HepG2 (cell line): ENCODE measurements around the gene ROS1. TPM values are rescaled to one million over a fixed set of nuclear protein-coding genes. Genes with fewer than 3 reads are reported as not detected.

Source experiments
- ATAC-seq: fragments of 200-7000 bp; cut with Tn5 transposase; 3 replicates; pipeline ENCODE4 v1.9.1; 2020; ENCODE audit warnings: mild to moderate bottlenecking, moderate library complexity
- BruUV-seq: library from RNA; stranded (reverse); fragments of 400-500 nt; replicated peaks from 2 replicates; lab custom pipeline; 2021; lab: Mats Ljungman, UMichigan
- CTCF ChIA-PET: fragments of 300-600 bp; formaldehyde crosslinking; extraction: SDS; loops from one replicate; lab custom pipeline; 2021; ENCODE audit warnings: low total read pairs, inconsistent platforms, low intra/inter-chr PET ratio; lab: Yijun Ruan, JAX
- POLR2A ChIA-PET: fragments of 350-600 bp; sonication (Branson Sonifier 250); formaldehyde crosslinking; loops from one replicate; lab custom pipeline; 2020; ENCODE audit warnings: antibody characterized with exemption, inconsistent platforms; lab: Yijun Ruan, JAX
- DNase-seq: peaks from one replicate; pipeline ENCODE4 v3.0.0-alpha.2; 2015; ENCODE audit warnings: low spot score
- FAIRE-seq: peaks from 3 replicates; lab custom pipeline; 2011; peaks lifted over from hg19 to GRCh38; lab: Jason Lieb, UNC
- H2AFZ ChIP-seq: one replicate; pipeline ENCODE4 v1.6.1; 2011; ENCODE audit warnings: low read length, inconsistent platforms
- H3K27ac ChIP-seq: fragments of 300-600 bp; 3 replicates; pipeline ENCODE4 v1.8.0; 2011; ENCODE audit warnings: mixed run types, mild to moderate bottlenecking, mixed read lengths, low read length, inconsistent platforms; ENCODE audit not compliant: insufficient read depth; ENCODE audit errors: extremely low read length
- H3K27me3 ChIP-seq, 2 experiments: fragments of 200-600 bp in 1 of 2; 2 replicates in 1 of 2; 3 replicates in 1 of 2; pipeline versions ENCODE4 v1.6.0 to v1.8.0; 2011; ENCODE audit warnings: low read length in 2 of 2, mild to moderate bottlenecking in 2 of 2, moderate library complexity in 2 of 2, inconsistent platforms in 1 of 2; ENCODE audit not compliant: insufficient read depth in 2 of 2, control insufficient read depth in 1 of 2
- H3K36me3 ChIP-seq, 2 experiments: fragments of 200-600 bp in 1 of 2; replicated peaks in 1 of 2; 2 replicates in 1 of 2; 3 replicates in 1 of 2; pipeline versions ENCODE4 v1.5.1 to v1.8.0; 2011; ENCODE audit warnings: low read length in 2 of 2, inconsistent platforms in 1 of 2; ENCODE audit not compliant: insufficient read depth in 2 of 2, control insufficient read depth in 1 of 2
- H3K4me1 ChIP-seq: 2 replicates; pipeline ENCODE4 v1.5.1; 2012; ENCODE audit warnings: low read length, inconsistent platforms; ENCODE audit not compliant: insufficient read depth
- H3K4me2 ChIP-seq: 2 replicates; pipeline ENCODE4 v1.6.0; 2011; ENCODE audit warnings: low read depth, low read length, inconsistent platforms
- H3K4me3 ChIP-seq, 3 experiments: fragments of 200-600 bp in 1 of 3; sonication (generic), shearing (Covaris generic) in 1 of 3; replicated peaks in 1 of 3; 2 replicates each; pipeline ENCODE4 v1.5.1; 2011 to 2016; ENCODE audit warnings: low read length in 3 of 3, inconsistent platforms in 2 of 3, low read depth in 2 of 3, mild to moderate bottlenecking in 2 of 3, control low read depth in 1 of 3, mixed read lengths in 1 of 3; ENCODE audit not compliant: insufficient read depth in 1 of 3
- H3K79me2 ChIP-seq: one replicate; pipeline ENCODE4 v1.6.1; 2011; ENCODE audit warnings: low read length, inconsistent platforms; ENCODE audit not compliant: insufficient read depth
- H3K9ac ChIP-seq: 2 replicates; pipeline ENCODE4 v1.6.0; 2011; ENCODE audit warnings: mild to moderate bottlenecking, low read depth, low read length, inconsistent platforms; ENCODE audit not compliant: insufficient read depth
- H3K9me3 ChIP-seq: 2 replicates; pipeline ENCODE4 v1.5.1; 2012; ENCODE audit warnings: mild to moderate bottlenecking, low read length
- H4K20me1 ChIP-seq: 2 replicates; pipeline ENCODE4 v1.6.0; 2011; ENCODE audit warnings: inconsistent platforms, mild to moderate bottlenecking, low read length, moderate library complexity; ENCODE audit not compliant: insufficient read depth
- ELF4 ChIP-seq: sonication (generic); formaldehyde crosslinking; IDR thresholded peaks from 2 replicates; pipeline ENCODE4 v1.5.0; 2020; ENCODE audit warnings: missing genetic modification reagents, mild to moderate bottlenecking, moderate library complexity, borderline replicate concordance
- ETV6 ChIP-seq: sonication (generic); formaldehyde crosslinking; conservative IDR thresholded peaks from 2 replicates; pipeline ENCODE4 v1.4.0; 2020; ENCODE audit warnings: missing genetic modification reagents
- KAT2B ChIP-seq: fragments of 150-350 bp; IDR thresholded peaks from 2 replicates; pipeline ENCODE4 v1.6.1; 2014; ENCODE audit warnings: low read depth, low read length, borderline replicate concordance
- RAD51 ChIP-seq: fragments of 450-650 bp; IDR thresholded peaks from 2 replicates; pipeline ENCODE4 v1.6.1; 2016; ENCODE audit warnings: borderline replicate concordance
- TSC22D2 ChIP-seq: sonication (generic); formaldehyde crosslinking; IDR thresholded peaks from 2 replicates; pipeline ENCODE4 v1.5.1; 2020; ENCODE audit warnings: missing genetic modification reagents, mild to moderate bottlenecking, borderline replicate concordance
- ZEB1 ChIP-seq: IDR thresholded peaks from 2 replicates; pipeline ENCODE4 v1.6.1; 2012; ENCODE audit warnings: mild to moderate bottlenecking, low read depth, inconsistent platforms; ENCODE audit not compliant: insufficient replicate concordance
- ZNF367 ChIP-seq: sonication (generic); formaldehyde crosslinking; IDR thresholded peaks from 2 replicates; pipeline ENCODE4 v1.4.0; 2020; ENCODE audit warnings: missing genetic modification reagents, borderline replicate concordance
- ZNF878 ChIP-seq: sonication (generic); formaldehyde crosslinking; IDR thresholded peaks from 2 replicates; pipeline ENCODE4 v1.8.1; 2023; ENCODE audit warnings: mild to moderate bottlenecking, missing genetic modification reagents, moderate library complexity
- in situ Hi-C: cut with HindIII; loops from 2 replicates; pipeline ENCODE4 v1.10.0; 2017; ENCODE audit warnings: low pct_unique_long_range_greater_than_20kb; ENCODE audit not compliant: extremely low pct_ligation_motif_present
- intact Hi-C: fragments of 100-400 bp; cut with micrococcal nuclease; formaldehyde crosslinking; loops from one replicate; pipeline ENCODE4 v1.10.0; 2022; ENCODE audit not compliant: unreplicated experiment
- polyA plus RNA-seq, 8 experiments: library from polyadenylated mRNA; depleted of rRNA in 3 of 8; stranded (reverse) in 7 of 8; unstranded in 1 of 8; fragments of >200 nt; fragmentation: Illumina TruSeq in 4 of 8; extraction: Trizol in 4 of 8; gene quantifications; 2 replicates each; pipeline versions ENCODE4 v1.2.1 to v1.2.3, GENCODE V29; 2011 to 2016; ENCODE audit warnings: low read depth in 4 of 8, missing spikeins in 1 of 8, mixed read lengths in 1 of 8; ENCODE audit not compliant: insufficient read depth in 1 of 8
- total RNA-seq, 5 experiments: library from RNA; depleted of rRNA; stranded (reverse); fragments of >200 nt; fragmentation: Illumina TruSeq; extraction: Trizol; gene quantifications; 2 replicates each; pipeline ENCODE4 v1.2.3, GENCODE V29; 2016; ENCODE audit warnings: low read depth in 1 of 5
- TF ChIP-seq, protein P1 (sequence below): sonication (generic); formaldehyde crosslinking; IDR thresholded peaks from 2 replicates; pipeline ENCODE4 v1.5.0; 2020; ENCODE audit warnings: missing genetic modification reagents
- TF ChIP-seq, protein P2 (sequence below), 2 experiments: fragments of 450-650 bp in 1 of 2; sonication (generic) in 1 of 2; formaldehyde crosslinking; IDR thresholded peaks; 2 replicates each; pipeline versions ENCODE4 v1.5.0 to v1.8.0; 2020 to 2022; ENCODE audit warnings: mild to moderate bottlenecking in 1 of 2, missing genetic modification reagents in 1 of 2
- TF ChIP-seq, protein P3 (sequence below): sonication (generic); formaldehyde crosslinking; IDR thresholded peaks from 2 replicates; pipeline ENCODE4 v1.5.0; 2020; ENCODE audit warnings: missing genetic modification reagents, mild to moderate bottlenecking, borderline replicate concordance
- TF ChIP-seq, protein P4 (sequence below): sonication (generic); formaldehyde crosslinking; IDR thresholded peaks from 2 replicates; pipeline ENCODE4 v1.4.0; 2020; ENCODE audit warnings: missing genetic modification reagents
- TF ChIP-seq, protein P5 (sequence below): sonication (generic); formaldehyde crosslinking; IDR thresholded peaks from 2 replicates; pipeline ENCODE4 v1.4.0; 2020; ENCODE audit warnings: missing genetic modification reagents, borderline replicate concordance

The ROS1 gene
- total and polyA plus RNA-seq, 2 of the 13 experiments (the other 11 are each of a cell fraction or from before 2014, with no cell fraction given) = not detected

DNA sequence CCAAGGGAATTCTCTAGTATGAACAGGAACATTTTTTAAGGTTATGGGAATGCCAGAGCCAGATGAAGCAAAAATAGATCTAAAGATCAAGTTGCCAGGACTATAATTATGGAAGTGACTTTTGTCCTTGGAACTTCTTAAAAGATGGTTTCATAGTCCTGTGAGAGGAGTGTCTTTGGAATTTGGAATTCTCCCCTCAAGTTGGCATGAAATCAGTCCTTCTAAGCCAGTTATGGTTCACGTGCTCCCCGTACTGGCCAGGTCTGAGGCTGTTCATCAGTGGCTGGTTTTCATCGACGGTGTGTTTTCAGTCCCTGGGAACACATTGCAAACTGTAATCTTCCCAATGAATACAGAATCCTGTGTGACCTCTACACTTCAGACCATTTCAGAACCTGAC, 97.2 kb downstream of the ROS1 start (continued):
- TF ChIP-seq, protein P1, sequence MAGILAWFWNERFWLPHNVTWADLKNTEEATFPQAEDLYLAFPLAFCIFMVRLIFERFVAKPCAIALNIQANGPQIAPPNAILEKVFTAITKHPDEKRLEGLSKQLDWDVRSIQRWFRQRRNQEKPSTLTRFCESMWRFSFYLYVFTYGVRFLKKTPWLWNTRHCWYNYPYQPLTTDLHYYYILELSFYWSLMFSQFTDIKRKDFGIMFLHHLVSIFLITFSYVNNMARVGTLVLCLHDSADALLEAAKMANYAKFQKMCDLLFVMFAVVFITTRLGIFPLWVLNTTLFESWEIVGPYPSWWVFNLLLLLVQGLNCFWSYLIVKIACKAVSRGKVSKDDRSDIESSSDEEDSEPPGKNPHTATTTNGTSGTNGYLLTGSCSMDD (CRISPR knock-in tag) = no peak
- TF ChIP-seq, protein P2, sequence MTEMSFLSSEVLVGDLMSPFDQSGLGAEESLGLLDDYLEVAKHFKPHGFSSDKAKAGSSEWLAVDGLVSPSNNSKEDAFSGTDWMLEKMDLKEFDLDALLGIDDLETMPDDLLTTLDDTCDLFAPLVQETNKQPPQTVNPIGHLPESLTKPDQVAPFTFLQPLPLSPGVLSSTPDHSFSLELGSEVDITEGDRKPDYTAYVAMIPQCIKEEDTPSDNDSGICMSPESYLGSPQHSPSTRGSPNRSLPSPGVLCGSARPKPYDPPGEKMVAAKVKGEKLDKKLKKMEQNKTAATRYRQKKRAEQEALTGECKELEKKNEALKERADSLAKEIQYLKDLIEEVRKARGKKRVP (CRISPR knock-in tag; IDR thresholded peaks at IDR 0.05) = no peak
- TF ChIP-seq KAT2B = no peak
- TF ChIP-seq RAD51 = no peak
- TF ChIP-seq TSC22D2 (CRISPR knock-in tag) = no peak
- no peak for TF ChIP-seq ETV6
- no peak for TF ChIP-seq ZEB1
- no peak for TF ChIP-seq ZNF878 (CRISPR knock-in tag)
- TF ChIP-seq, protein P3, sequence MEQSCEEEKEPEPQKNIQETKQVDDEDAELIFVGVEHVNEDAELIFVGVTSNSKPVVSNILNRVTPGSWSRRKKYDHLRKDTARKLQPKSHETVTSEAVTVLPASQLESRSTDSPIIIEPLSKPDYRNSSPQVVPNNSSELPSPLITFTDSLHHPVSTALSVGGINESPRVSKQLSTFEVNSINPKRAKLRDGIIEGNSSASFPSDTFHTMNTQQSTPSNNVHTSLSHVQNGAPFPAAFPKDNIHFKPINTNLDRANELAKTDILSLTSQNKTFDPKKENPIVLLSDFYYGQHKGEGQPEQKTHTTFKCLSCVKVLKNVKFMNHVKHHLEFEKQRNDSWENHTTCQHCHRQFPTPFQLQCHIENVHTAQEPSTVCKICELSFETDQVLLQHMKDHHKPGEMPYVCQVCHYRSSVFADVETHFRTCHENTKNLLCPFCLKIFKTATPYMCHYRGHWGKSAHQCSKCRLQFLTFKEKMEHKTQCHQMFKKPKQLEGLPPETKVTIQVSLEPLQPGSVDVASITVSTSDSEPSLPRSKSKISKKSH (CRISPR knock-in tag) = no peak

DNA sequence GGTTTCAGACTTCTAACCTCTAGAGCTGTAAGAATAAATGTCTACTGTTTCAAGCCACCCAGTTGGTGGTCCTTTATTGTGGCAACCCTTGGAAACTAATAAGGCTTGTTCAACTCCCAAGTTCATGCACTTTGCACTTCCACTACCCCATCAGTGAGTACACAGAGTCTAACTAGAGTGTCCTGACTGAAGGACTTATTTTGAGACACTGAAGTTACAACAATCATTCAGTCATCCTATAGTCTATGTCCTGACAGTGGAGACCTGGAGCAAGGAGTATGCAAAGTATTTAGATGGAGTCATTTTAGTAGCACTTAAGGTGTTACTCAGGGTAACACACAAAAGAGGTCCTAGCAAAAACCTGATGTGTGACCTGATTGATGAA, 97.7 kb downstream of the ROS1 start:
- intact Hi-C loops (no loop called here), in situ Hi-C loops (no loop called here)
- H3K4me2 ChIP-seq = no peak overlapping the region
- no peak for DNase-seq
- H3K27ac ChIP-seq = no peak overlapping the region
- FAIRE-seq = no peak
- no peak overlapping the region for H3K9ac ChIP-seq
- H3K79me2 ChIP-seq = no peaks in the 10 kb centered on the region
- H3K9me3 ChIP-seq = no peaks in the 10 kb centered on the region
- H3K36me3 ChIP-seq = no peaks in the 10 kb centered on the region
- H4K20me1 ChIP-seq = no peaks in the 10 kb centered on the region
- BruUV-seq = no TSS peak
- no peaks in the 10 kb centered on the region for H3K27me3 ChIP-seq
- ChIA-PET CTCF (no interaction called here), POLR2A (no interaction called here)
- H3K4me3 ChIP-seq = no peak overlapping the region
- no peak overlapping the region for H2AFZ ChIP-seq
- no peaks in the 10 kb centered on the region for H3K4me1 ChIP-seq
- no peak for ATAC-seq
- TF ChIP-seq ELF4 (CRISPR knock-in tag) = no peak
- TF ChIP-seq, protein P4, sequence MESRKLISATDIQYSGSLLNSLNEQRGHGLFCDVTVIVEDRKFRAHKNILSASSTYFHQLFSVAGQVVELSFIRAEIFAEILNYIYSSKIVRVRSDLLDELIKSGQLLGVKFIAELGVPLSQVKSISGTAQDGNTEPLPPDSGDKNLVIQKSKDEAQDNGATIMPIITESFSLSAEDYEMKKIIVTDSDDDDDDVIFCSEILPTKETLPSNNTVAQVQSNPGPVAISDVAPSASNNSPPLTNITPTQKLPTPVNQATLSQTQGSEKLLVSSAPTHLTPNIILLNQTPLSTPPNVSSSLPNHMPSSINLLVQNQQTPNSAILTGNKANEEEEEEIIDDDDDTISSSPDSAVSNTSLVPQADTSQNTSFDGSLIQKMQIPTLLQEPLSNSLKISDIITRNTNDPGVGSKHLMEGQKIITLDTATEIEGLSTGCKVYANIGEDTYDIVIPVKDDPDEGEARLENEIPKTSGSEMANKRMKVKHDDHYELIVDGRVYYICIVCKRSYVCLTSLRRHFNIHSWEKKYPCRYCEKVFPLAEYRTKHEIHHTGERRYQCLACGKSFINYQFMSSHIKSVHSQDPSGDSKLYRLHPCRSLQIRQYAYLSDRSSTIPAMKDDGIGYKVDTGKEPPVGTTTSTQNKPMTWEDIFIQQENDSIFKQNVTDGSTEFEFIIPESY (CRISPR knock-in tag) = no peak
- TF ChIP-seq, protein P5, sequence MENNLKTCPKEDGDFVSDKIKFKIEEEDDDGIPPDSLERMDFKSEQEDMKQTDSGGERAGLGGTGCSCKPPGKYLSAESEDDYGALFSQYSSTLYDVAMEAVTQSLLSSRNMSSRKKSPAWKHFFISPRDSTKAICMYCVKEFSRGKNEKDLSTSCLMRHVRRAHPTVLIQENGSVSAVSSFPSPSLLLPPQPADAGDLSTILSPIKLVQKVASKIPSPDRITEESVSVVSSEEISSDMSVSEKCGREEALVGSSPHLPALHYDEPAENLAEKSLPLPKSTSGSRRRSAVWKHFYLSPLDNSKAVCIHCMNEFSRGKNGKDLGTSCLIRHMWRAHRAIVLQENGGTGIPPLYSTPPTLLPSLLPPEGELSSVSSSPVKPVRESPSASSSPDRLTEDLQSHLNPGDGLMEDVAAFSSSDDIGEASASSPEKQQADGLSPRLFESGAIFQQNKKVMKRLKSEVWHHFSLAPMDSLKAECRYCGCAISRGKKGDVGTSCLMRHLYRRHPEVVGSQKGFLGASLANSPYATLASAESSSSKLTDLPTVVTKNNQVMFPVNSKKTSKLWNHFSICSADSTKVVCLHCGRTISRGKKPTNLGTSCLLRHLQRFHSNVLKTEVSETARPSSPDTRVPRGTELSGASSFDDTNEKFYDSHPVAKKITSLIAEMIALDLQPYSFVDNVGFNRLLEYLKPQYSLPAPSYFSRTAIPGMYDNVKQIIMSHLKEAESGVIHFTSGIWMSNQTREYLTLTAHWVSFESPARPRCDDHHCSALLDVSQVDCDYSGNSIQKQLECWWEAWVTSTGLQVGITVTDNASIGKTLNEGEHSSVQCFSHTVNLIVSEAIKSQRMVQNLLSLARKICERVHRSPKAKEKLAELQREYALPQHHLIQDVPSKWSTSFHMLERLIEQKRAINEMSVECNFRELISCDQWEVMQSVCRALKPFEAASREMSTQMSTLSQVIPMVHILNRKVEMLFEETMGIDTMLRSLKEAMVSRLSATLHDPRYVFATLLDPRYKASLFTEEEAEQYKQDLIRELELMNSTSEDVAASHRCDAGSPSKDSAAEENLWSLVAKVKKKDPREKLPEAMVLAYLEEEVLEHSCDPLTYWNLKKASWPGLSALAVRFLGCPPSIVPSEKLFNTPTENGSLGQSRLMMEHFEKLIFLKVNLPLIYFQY (CRISPR knock-in tag) = no peak
- TF ChIP-seq ZNF367 (CRISPR knock-in tag) = no peak
